ENCODE data around the gene CRACR2B.
A peak's percentile ranks its signal among the peaks of the same experiment; 100 is the strongest.

The CRACR2B gene

GRCh38 chr11:854601-855329 lies 27.0 kb downstream of the CRACR2B start:
- DNase-seq (ENCODE audit: low spot score), result no peak

DNA sequence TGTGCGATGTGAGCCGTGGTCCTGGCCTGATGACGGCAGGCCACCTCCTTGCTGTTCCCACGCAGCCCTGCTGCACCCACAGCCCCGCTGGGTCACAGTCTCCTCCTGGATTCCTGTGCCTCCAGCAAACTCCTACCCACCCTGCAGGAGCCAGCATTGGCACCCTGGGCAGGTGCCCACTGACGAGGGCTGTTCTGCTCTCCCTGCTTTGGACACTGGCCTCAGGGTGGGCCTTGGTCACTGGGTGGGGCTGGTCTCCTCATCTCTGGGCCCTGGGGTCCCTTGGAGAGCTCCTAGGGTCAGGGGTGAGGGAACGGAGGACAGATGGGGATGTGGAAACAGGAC lies 27.6 kb downstream of the CRACR2B start:
- DNase-seq (ENCODE audit: low spot score), result no peak

DNA sequence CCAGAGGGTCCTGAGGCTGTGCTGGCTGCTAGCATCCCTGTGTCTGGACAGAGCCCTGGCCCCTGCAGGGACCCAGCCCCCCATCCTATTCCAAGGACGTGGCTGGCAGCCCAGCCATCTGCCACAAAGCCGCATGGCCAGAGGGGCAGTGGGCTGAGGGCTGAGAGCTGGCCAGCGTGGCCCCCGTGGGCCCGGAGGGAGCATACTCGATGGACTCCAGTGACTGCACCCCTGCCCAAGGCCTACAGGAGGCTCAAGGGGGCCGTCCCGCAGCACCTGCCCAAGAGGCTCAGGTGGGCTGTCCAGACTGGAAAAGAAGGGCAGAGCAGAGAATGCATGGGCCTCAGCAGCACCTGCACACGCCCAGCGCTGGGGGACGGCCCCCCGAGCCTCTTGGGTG lies 28.1 kb downstream of the CRACR2B start:
- no peak for DNase-seq (ENCODE audit: low spot score)

DNA sequence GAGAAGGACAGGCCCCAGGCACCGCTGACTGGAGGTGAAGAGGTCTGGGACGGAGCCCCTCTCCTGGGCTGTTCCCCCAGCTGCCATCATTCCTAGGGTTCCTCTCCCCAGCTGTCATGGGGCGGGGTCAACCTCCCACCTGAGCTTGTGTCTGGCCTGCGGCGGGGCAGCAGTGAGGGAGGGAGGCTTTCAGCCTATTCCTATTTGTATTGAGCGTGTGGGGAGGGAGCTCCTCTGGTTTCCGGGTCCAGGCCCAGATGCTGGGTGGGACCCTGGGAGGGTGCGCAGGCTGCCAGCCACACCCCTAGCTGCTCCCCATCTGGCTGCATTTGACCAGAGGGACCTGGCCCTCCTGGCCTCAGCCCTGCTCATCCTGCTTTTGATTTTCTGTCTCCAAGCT lies 28.7 kb downstream of the CRACR2B start:
- no peak for DNase-seq (ENCODE audit: low spot score)

DNA sequence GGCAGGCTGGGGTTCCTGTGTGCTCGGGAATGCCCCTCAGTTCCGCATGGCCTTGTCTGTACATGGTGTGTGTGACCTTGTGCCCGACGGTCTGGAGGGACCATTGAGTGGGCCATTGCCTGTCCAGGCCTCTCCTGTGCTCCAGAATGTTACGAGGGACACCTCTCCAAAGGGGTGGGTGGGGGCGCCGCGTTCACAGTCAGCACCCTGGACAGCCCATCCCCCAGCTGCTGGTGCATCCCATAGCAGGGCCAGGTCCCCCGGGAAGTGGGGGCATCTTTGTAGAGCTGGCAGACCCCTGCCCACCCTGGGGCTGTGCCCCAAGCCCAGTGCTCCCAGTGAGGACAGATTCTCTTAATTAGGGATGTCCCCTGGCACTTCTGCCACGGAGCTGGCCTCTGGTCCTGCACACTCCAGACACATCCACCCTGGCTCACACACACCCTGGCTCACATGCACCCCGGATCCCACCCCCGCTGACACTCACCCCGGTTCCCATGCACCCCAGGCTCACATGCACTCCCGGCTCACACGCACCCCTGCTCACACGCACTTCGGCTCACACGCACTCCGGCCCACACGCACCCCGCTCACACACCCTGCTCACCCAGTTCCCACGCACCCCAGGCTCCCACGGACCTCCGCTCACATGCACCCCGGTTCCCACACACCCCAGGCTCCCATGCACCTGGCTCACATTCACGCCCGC lies 30.5 kb downstream of the CRACR2B start:
- DNase-seq (ENCODE audit: low spot score), result no peak

- no peak for DNase-seq (ENCODE audit: low spot score)
These were observed 31.1 kb downstream of the CRACR2B start for GRCh38 chr11:858762-859339.

DNA sequence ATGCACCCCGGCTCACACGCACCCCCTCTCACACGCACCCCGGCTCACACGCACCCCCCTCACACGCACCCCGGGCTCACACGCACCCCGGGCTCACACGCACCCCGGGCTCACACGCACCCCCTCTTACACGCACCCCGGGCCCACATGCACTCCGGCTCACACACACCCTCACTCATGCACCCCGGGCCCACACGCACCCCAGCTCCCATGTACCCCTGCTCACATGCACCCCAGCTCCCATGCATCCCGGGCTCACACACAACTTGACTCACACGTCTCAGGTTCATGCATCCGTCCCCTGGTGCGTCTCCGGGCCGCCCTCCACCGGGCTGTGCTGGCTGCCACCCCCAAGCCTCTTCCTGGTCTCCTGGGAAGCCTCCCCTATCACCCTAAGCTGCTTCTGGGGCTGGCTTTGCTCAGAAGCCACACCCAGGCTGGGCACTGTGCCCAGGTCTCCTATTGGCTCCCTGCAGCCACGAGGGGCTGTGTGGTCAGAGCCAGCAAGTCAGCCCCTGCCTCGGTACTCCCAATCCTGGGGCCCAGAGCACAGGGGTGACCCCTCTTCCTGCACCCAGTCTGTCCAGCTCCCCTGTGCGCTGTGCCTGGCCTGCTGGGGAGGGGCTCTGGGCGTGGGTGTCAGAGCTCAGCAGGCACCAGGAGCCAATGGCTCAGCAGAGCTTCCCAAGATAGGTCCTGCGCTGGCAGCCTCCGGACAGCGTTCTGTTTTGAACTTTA lies 31.8 kb downstream of the CRACR2B start:
- no peak for DNase-seq (ENCODE audit: low spot score)

DNA sequence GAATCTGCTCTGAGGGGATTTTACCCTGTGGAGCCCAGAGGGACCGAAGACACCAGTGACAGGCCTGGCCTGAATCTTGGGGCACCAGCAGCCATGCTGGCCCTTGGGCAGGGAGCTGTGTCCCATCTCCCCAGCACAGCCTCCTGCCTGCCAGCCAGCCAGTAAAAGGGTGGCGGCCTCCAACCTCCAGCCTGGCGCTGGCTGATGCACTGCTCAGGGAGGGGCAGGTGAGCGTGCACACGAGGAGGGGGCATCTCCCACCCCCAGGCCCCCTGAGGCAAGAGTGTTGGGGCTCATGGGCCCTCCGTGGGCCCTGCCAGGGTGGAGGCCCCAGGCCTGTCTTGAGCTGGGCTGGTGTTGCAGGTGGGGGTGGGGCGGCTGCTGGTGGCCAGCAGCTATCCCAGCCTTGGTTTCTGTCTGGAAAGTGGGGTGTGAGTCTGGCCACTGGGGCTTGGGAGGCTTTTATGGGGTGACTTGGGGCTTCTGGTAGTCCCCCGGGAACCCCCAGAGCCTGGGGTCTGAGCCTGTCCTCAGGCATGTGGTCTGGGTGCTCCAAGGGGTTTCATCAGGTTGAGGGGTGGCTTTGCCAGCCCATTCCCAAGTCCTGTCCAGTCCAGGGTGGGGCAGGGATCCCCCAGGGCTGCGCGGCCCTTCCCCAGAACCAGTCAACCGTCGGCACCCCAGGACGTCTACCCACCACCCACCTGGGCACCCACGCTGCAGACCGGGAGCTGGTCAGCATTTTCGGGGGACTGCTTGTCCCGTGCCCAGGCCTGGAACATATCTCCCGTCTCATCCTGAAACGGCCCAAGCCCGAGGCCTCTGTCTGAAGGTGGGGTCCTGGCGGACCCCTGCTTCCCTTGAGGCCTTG lies 32.8 kb downstream of the CRACR2B start:
- no peak for DNase-seq (ENCODE audit: low spot score)

- DNase-seq (ENCODE audit: low spot score), result no peak
These were observed 33.4 kb downstream of the CRACR2B start for GRCh38 chr11:861105-861479.

DNA sequence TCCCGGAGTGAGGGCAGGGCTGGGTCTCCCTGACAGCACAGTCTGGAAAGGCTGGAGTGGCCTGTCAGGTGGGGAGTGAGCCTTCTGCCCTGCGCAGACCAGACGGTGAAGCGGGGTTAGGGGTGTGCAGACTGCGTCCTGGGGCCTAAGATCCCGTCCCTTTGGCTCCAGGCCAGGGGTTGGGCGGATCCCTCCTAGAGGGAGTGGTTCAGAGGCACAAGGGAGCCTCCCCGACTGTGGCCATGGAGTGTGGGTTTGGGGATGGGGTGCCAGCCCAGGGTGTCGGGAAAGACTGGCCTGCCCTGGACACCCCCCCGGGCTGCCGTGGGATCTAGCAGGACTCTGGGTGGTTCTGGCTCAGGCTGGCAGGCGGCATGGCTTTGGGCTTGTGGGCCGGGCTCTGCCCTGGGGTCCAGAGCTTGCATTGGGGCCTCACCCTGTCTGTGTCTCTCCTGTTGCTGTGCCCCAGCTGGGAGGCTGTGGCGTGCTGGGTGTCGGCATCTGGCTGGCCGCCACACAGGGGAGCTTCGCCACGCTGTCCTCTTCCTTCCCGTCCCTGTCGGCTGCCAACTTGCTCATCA lies 34.5 kb downstream of the CRACR2B start:
- peak; percentile 69 for DNase-seq (ENCODE audit: low spot score)

DNA sequence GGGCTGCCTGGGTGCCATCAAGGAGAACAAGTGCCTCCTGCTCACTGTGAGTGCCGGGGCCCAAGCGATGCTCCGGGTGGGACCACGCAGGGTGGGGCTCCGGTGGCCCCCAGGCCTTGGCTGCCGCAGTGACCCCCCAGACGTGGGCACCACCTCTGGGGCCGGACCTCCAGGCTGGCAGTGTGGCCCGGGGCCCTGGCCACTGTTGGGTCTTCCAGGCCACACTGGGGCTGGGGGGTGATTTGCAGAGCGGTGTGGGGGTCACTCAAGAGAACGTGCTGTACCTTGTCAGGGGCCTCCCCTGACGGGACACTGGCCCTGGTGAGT lies 34.9 kb downstream of the CRACR2B start:
- no peak for DNase-seq (ENCODE audit: low spot score)

DNA sequence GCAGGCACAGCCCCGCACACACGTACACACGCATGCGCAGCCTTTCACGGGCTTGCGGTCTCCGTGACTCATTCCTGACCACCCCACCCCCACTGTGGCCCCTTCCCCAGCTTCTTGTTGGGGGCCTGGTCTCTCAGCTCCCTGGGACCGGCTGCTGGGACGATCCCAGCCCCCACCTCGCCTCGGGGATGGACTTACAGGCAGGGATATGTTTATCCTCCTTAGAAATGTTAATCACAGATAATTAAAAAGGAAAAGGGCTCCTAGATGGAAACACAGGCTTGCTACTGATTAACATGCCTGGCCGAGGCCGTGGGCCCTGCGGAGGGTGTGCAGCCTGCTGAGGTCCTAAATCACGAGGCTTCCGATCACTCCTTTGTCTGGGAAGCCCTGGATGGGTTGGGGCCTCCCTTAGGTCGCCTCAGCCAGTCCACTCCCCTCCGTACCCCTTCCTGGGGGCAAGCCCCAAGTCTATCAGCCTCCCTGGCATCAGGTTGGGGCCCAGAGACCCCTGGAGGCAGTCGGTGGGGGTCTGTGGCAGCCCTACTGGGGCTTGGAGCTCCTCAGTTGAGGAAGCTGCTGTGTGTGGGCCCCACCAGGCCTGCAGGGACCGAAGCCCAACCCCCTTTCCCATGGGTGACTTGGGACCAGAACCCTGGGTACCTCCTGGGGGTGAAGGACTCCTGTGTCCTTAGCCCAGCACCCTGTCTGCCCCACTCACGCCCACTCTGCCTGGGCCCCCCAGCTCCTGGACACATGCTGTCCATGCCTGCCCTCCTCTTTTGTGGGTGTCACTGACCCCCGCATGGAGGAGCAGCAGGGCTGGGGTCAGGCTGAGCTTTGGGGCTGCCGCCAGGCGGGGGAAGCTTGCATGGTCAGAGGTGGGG lies 35.5 kb downstream of the CRACR2B start:
- no peak for DNase-seq (ENCODE audit: low spot score)

GRCh38 chr11:863910-864827 lies 36.5 kb downstream of the CRACR2B start:
- DNase-seq (ENCODE audit: low spot score), result no peak

DNA sequence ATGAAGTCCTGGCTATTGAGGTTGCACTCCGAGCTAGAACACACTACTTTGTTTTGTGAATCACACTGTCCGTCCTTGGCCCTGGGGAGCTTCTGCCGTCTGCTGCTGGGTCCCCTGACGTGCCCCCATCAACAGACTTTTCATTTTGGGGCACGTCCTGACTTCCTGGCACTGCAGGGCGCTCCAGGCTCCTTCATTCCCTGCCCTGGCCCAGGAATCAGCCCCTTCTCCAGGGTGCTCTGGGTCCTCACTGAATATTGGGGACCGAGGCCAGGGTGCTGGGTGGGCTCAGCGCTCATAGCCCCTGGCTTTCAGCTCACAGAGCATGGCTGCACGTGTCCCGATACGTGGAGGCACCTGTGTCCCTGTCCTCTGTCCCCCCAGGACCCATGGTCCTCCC lies 37.2 kb downstream of the CRACR2B start:
- DNase-seq (ENCODE audit: low spot score), result no peak

- DNase-seq (ENCODE audit: low spot score), result no peak
These were observed 38.0 kb downstream of the CRACR2B start for GRCh38 chr11:865462-866430.

- no peak for DNase-seq (ENCODE audit: low spot score)
These were observed 38.8 kb downstream of the CRACR2B start for GRCh38 chr11:866481-866880.

DNA sequence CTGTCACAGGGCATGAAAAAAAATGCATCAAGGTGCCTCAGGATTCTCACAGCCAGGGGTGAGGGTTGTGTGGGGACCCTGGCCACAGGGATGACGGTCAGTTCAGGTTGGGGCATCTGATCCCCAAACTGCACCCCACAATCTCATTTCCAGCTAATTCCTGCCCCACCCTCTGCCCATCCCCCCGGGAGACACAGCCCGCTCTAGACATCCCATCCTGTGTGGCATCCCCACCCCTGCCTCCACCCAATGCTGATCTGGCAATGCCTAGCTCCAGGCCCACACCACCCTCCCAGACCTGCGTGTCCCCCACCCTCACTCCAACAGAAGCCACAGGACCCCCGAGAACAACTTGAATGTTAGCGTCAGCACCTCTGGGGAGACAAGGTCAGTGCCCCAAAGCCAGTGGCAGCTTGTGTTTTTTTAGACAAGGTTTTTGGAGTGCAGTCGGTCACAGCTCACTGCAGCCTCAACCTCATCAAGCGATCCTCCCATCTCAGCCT lies 40.2 kb downstream of the CRACR2B start:
- no peak for DNase-seq (ENCODE audit: low spot score)

- DNase-seq (ENCODE audit: low spot score), result no peak
These were observed 40.7 kb downstream of the CRACR2B start for GRCh38 chr11:868394-868793.
